Adrenal gland (tissue), 5 donors: Measurements from ENCODE around the gene SUPT4H1.

ENCODE experiments used
- CTCF ChIP-seq, 6 experiments: fragments of 450-650 bp in 4 of 6; fragments of 200-600 bp in 2 of 6; sonication (generic) in 1 of 6; IDR thresholded peaks; 1 replicate in 5 of 6; 2 replicates in 1 of 6; pipeline versions ENCODE4 v1.5.1 to v1.8.0; 2016 to 2021; ENCODE audit warnings: antibody characterized with exemption in 6 of 6, mild to moderate bottlenecking in 2 of 6, moderate library complexity in 1 of 6
- POLR2A ChIP-seq, 2 donors: fragments of 450-650 bp; IDR thresholded peaks; one replicate each; pipeline ENCODE4 v1.6.1; 2017; ENCODE audit warnings: antibody characterized with exemption in 2 of 2, mild to moderate bottlenecking in 2 of 2, moderate library complexity in 1 of 2
- donor health status: DM: no; HTN: no; CAD: no.

- TF ChIP-seq CTCF (IDR thresholded peaks at IDR 0.05), result no peak
- TF ChIP-seq POLR2A (IDR thresholded peaks at IDR 0.05), result no peak
These were observed 28.0 kb downstream of the SUPT4H1 start for GRCh38 chr17:58324056-58324408.
